Ureter (tissue), 1 donor: Measurements from ENCODE around the gene GTF3C5. TPM values are rescaled to one million over a fixed set of nuclear protein-coding genes. Genes with fewer than 3 reads are reported as not detected.

Experiments
- DNase-seq: peaks from one replicate; pipeline ENCODE4 v3.0.0-alpha.2; 2020; ENCODE audit warnings: low spot score
- total RNA-seq: library from RNA; stranded (reverse); gene quantifications from one replicate; pipeline ENCODE4 v1.2.4, GENCODE V29; 2023
- donor health status: DM: yes; HTN: yes; CAD: no.

The GTF3C5 gene
- total RNA-seq, 1 donor from 2014 or later, result 60.7 TPM

GRCh38 chr9:133107245-133107722 lies 76.5 kb downstream of the GTF3C5 start:
- no peak for DNase-seq

Other genes starting within 250 kb of the GTF3C5 start
- 1.7 TPM for gene AK8, start 152.7 kb upstream of the GTF3C5 start, total RNA-seq
- 5.4 TPM for gene SPACA9, start 152.1 kb upstream of the GTF3C5 start, total RNA-seq
- gene TSC1, start 86.4 kb upstream of the GTF3C5 start, total RNA-seq, result 72.8 TPM
- gene GFI1B, start 52.3 kb upstream of the GTF3C5 start, total RNA-seq, result not detected
- gene CEL, start 31.0 kb downstream of the GTF3C5 start, total RNA-seq, result 3.0 TPM
- 57.9 TPM for gene RALGDS, start 90.2 kb downstream of the GTF3C5 start, total RNA-seq
- 17.2 TPM for gene GBGT1, start 132.9 kb downstream of the GTF3C5 start, total RNA-seq
- gene OBP2B, start 178.3 kb downstream of the GTF3C5 start, total RNA-seq, result not detected
- gene ABO, start 244.2 kb downstream of the GTF3C5 start, total RNA-seq, result 25.4 TPM